Activated CD4-positive, alpha-beta T cell treated with anti-CD3 and anti-CD28 coated beads for 4 hours (primary cell): Measurements from ENCODE around the gene KCND1.
"Not testable (repeated sequence)": the region's sequence is repeated elsewhere in the genome, so short reads cannot be mapped to it uniquely, and the experiment has no call there.

ENCODE experiments used
- DNase-seq, 2 donors: peaks; one replicate each; pipeline ENCODE4 v3.0.0-alpha.2; 2020

The KCND1 gene

GRCh38 chrX:48971249-48972219 is at the start of gene KCND1:
Gene KCND1, minus strand, starts transcription at chrX:48971844. Its CDS starts 1,573 bp downstream, at chrX:48970271.
- DNase-seq: no peak

GRCh38 chrX:49019599-49020249 is 48.1 kb upstream of the KCND1 start:
- DNase-seq: no peak

DNA sequence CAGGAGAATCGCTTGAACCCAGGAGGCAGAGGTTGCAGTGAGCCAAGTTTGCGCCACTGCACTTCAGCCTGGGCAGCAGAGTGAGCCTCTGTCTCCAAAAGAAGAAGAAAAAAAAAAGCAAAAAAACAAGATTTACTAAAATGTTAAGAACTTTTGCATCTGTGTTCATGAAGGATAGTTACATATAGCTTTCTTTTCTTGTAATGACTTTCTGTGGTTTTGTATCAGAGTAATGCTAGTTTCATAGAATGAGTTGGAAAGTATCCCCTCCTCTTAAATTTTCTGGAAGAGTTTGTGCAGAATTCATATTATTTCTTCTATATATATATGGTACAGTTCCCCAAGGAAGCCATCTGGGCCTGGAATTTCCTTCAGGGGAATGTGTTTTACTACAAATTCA is 47.4 kb upstream of the KCND1 start:
- DNase-seq: no peak

DNA sequence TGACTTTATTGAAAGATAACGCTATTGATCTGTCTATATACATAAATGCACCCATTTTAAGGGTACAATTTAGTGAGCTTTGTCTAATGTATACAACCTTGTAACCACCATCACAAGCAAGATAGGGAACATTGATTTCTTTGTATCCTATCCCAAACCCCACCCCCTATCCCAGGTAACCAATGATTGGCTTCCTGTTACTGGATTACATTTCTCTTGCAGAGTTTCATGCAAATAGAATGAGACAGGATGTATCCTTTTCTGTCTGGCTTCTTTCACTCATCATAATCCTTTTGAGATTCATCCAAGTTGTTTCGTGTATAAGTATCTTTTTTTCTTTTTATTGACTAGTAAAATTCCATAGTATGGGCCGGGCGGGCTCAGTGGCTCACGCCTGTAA is 32.1 kb upstream of the KCND1 start:
- no peak for DNase-seq

GRCh38 chrX:49002091-49002935 is 30.7 kb upstream of the KCND1 start, which contains the start of gene GRIPAP1:
Gene GRIPAP1, minus strand, starts transcription at chrX:49002264. Its CDS starts 35 bp downstream, at chrX:49002229.
- peak; percentile 74 to 81 for DNase-seq

GRCh38 chrX:49001521-49002090 is 30.0 kb upstream of the KCND1 start:
- DNase-seq: peak; percentile 34 to 37

DNA sequence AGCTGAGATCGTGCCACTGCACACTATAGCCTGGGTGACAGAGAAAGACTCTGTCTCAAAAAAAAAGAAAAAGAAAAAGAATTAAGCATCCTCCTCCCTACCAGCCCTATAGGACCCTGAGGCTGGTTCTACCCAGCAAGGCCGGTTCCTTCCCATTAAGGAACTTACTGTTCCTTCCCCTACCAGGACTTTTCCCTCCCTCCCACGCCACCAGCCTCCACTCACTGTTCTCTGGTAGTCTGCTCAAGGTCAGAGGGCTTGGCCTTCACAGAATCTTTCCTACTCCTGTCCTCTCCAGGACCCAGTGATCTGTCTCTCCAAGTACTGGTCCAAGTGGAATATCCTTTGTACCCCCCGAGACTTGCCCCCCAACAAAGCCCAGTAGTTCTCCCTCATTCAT is 29.0 kb upstream of the KCND1 start:
- DNase-seq: no peak

- DNase-seq: peak; percentile 7 to 10
These were observed 27.4 kb upstream of the KCND1 start for GRCh38 chrX:48999030-48999429.

GRCh38 chrX:48998391-48998790 is 26.7 kb upstream of the KCND1 start:
- no peak for DNase-seq

DNA sequence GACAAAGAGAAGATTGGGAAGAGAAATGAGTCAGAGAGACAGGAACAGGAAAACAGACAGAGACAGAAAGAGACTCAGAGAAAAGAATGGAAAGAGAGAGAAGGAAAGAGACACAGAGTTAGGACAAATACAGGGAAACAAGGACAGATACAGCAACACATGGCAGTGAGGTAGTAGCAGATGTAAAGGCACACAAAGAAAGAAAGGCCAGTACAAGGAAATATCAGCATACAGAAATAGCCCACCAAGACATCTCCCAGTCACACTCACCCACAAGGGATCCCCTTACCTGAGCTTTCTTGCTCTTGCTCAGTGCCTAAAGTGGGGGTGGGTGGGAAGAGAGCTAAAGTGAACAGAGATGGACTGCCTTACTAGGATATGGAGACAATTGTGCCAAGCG is 26.2 kb upstream of the KCND1 start:
- no peak for DNase-seq

- no peak for DNase-seq
These were observed 25.8 kb upstream of the KCND1 start for GRCh38 chrX:48997455-48997854.

- DNase-seq: no peak
These were observed 25.3 kb upstream of the KCND1 start for GRCh38 chrX:48996969-48997368.

DNA sequence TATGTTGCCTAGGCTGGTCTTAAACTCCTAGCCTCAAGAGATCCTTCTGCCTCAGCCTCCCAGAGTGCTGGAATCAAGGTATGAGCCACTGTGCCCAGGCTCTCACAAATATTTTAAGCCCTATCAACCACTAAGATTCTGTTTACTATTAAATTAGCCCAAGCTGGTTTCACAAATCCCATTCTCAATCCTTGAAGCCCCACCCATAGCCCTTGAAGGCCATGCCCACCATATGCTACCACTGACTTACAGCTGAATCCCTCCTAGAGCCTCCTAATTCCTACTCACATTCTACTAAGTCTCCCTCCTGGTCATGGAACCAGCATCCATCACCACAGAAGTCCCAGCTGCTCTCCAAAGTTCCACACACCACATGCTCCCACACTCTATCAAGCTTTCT is 20.7 kb upstream of the KCND1 start:
- DNase-seq: no peak

DNA sequence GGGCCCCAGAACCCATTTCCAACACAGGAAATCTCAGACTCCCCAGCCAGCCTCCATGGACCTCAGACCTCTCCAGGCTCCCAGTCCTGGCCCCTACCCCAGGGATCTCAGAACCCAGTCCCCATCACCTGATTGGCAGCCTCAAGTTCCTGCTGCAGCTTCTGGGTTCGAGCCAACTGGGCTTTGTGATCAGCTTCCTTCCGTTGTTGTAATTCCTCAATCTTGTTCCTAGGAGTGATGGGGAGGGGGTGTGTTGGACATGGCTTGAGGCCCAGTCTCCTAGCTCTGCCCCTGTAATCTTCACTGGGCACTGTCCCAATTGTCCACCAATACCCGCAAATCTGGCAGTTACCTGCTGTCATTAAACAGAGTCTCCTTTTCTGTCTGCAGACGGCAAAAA is 17.8 kb upstream of the KCND1 start:
- DNase-seq: no peak

- DNase-seq: no peak
These were observed 12.3 kb upstream of the KCND1 start for GRCh38 chrX:48983896-48984295.

DNA sequence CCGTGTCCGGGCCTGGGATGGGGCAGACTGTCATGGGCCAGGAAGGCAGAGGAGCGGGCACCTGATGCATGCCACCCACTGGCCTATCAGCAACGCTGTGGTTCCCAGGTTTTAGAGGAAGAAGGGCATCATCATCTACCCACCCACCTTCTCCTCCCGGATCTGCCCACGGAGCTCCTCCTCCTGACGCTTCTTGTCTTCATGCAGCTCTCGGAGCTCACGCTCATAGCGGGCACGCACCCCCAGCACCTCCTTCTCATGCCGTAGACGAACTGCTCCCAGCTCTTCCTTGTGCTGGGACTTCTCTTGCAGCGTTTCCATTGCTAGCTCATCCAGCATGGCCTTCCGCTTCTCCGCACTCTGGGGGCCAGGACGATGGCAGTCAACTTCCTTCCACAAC is 11.4 kb upstream of the KCND1 start:
- DNase-seq: no peak

- DNase-seq: no peak
These were observed 9.5 kb upstream of the KCND1 start for GRCh38 chrX:48981178-48981577.

DNA sequence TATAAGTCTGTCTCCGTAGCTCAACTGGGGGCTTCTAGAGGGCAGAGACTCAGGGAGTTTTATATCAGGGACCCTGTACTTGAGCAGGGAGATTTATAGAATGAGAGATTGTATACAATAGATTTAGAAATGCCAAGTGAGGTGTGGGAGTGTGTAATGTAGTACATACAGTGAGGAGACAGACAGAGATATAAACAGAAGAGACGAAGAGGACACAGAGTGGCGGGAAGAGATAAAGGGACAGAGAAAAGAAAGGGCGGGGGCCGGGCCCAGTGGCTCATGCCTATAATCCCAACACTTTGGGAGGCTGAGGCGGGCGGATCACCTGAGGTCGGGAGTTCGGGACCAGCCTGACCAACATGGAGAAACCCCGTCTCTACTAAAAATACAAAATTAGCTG is 8.7 kb upstream of the KCND1 start:
- not testable (repeated sequence) for DNase-seq

GRCh38 chrX:48978226-48978625 is 6.6 kb upstream of the KCND1 start:
- no peak for DNase-seq

- no peak for DNase-seq
These were observed 4.4 kb upstream of the KCND1 start for GRCh38 chrX:48976086-48976485.

DNA sequence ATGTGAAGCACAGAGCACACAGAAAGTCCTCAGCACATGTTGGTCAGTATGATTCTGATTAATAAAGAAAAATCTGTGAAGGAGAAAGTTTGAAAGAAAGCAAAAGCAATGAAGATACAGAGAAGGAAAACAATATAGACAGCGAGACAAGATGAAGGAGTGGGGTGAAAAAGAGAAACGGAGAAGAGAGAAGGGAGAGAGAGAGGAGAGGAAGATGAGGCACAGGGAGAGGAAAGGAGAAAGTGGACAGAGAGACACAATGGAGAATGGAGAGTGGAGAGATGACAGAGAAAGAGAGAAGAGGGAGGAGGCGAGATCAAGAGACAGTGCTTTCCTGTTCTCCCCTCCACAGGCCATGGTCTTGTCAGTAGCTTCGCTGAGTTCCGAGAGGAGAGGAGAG is 3.9 kb upstream of the KCND1 start:
- no peak for DNase-seq

DNA sequence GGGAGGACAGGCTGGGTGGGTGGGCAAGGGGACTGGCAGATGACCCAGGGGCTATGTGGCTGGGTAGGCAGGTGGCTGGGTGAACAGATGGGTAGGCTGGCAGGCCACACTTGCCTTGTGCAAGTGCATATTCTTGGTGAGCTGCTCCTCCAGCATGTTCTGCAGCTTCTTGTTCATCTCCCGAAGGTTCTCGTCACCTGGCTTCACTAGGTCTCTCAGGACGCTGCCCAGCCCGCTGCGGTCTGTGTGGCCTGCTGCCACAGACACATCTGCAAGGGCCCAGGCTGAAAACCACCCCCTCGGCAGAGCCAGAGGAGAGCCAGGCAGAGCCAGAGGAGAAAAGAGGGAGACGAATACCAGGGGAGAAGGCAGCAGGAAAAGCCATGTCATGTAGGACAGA is 3.4 kb upstream of the KCND1 start:
- DNase-seq: no peak

GRCh38 chrX:48974574-48974973 is 2.9 kb upstream of the KCND1 start:
- DNase-seq: no peak
